Ovary (tissue), 9 donors: ENCODE measurements around the gene LDLRAD4. TPM values are rescaled to one million over a fixed set of nuclear protein-coding genes. Genes with fewer than 3 reads are reported as not detected.

ENCODE experiments used
- DNase-seq, 5 donors: peaks; one replicate each; pipeline ENCODE4 v3.0.0-alpha.2; 2019 to 2020
- H3K27ac ChIP-seq, 2 donors: fragments of 200-600 bp; one replicate each; pipeline versions ENCODE4 v1.5.1 to v1.8.0; 2019 to 2022
- H3K27me3 ChIP-seq: fragments of 200-600 bp; one replicate; pipeline ENCODE4 v1.8.0; 2022
- H3K36me3 ChIP-seq: fragments of 200-600 bp; sonication (generic); one replicate; pipeline ENCODE4 v1.5.1; 2019
- H3K4me1 ChIP-seq: one replicate; pipeline ENCODE4 v1.8.1; 2013; ENCODE audit warnings: mild to moderate bottlenecking, moderate library complexity; ENCODE audit not compliant: insufficient read depth
- H3K4me3 ChIP-seq: fragments of 200-600 bp; sonication (generic); one replicate; pipeline ENCODE4 v1.5.1; 2017
- H3K9me3 ChIP-seq, 2 donors: fragments of 200-600 bp in 1 of 2; sonication (generic) in 1 of 2; one replicate each; pipeline versions ENCODE4 v1.5.1 to v1.8.1; 2013 to 2019; ENCODE audit warnings: mild to moderate bottlenecking in 1 of 2, moderate library complexity in 1 of 2
- CTCF ChIP-seq, 3 donors: fragments of 450-650 bp in 2 of 3; fragments of 200-600 bp in 1 of 3; IDR thresholded peaks; one replicate each; pipeline versions ENCODE4 v1.5.1 to v1.8.0; 2016 to 2022; ENCODE audit warnings: antibody characterized with exemption in 3 of 3, mild to moderate bottlenecking in 1 of 3
- EP300 ChIP-seq: sonication (generic); formaldehyde crosslinking; IDR thresholded peaks from one replicate; pipeline ENCODE4 v1.6.1; 2017; ENCODE audit warnings: antibody characterized with exemption
- POLR2A ChIP-seq: fragments of 450-650 bp; IDR thresholded peaks from one replicate; pipeline ENCODE4 v1.6.1; 2017; ENCODE audit warnings: antibody characterized with exemption, mild to moderate bottlenecking, moderate library complexity
- WGBS, 3 donors: extraction: QIAGEN DNeasy Blood & Tissue Kit in 1 of 3; methylation state at CpG; one replicate each; pipeline versions ENCODE4 v1.1.5 to v1.1.7; 2013 to 2017; 5-methylcytosine and 5-hydroxymethylcytosine counted together
- intact Hi-C, 4 donors: fragments of 100-400 bp; cut with DNase I; formaldehyde crosslinking; loops; one replicate each; pipeline versions ENCODE4 v1.11.0 to v1.15.1; 2022 to 2023
- polyA plus RNA-seq, 2 donors: library from polyadenylated mRNA; stranded (reverse); fragments of 200-250 nt in 1 of 2; fragments of 350-450 nt in 1 of 2; fragmentation: Illumina TruSeq in 1 of 2; extraction: RNeasy Lipid Tissue Mini Kit (QIAGEN cat#74804) in 1 of 2; gene quantifications; one replicate each; pipeline ENCODE4 v1.2.3, GENCODE V29; 2013 to 2014
- total RNA-seq, 7 donors: library from RNA; depleted of rRNA in 2 of 7; stranded (reverse); fragments of >200 nt in 2 of 7; fragmentation: NEBNext Ultra II Directional in 3 of 7; extraction: Animal tissue kit (Norgen Biotek cat#: 25700) in 3 of 7; gene quantifications; one replicate each; pipeline versions ENCODE4 v1.1.0 to v1.2.4, GENCODE V29; 2016 to 2023
- donor health status: DM: no; HTN: no; CAD: no; lungs with moderate emphysema.
- donor health status: DM: no; HTN: no; CAD: no.
- donor health status: Bipolar disorder and iron deficiency.
- donor health status: DM: yes; HTN: yes; CAD: no.
- donor health status: DM: no; HTN: no; CAD: no.
- donor health status: DM: yes; HTN: yes; CAD: no.

LDLRAD4 gene
- total and polyA plus RNA-seq, 9 donors = 2.3 to 31.6 (median 8.3) TPM

- no peak for TF ChIP-seq EP300
- no peak for TF ChIP-seq CTCF (IDR thresholded peaks at IDR 0.05)
- no peak for TF ChIP-seq POLR2A
- intact Hi-C loops = no loop called here
- Histone ChIP-seq H3K9me3 (no peaks in the 10 kb centered on the region), H3K27ac (no peak overlapping the region), H3K4me1 (no peaks in the 10 kb centered on the region), H3K36me3 (no peaks in the 10 kb centered on the region), H3K27me3 (no peaks in the 10 kb centered on the region), H3K4me3 (no peak overlapping the region)
- DNase-seq = no peak
- 43 to 54% (median 48%) methylated on average over 3 of the region's 3 CpGs for WGBS, 3 donors
Observed at GRCh38 chr18:13556502-13556901, 337.9 kb downstream of the LDLRAD4 start.

GRCh38 chr18:13558124-13558523 lies 339.6 kb downstream of the LDLRAD4 start:
- Histone ChIP-seq H3K4me3 (no peak overlapping the region), H3K36me3 (no peaks in the 10 kb centered on the region), H3K4me1 (no peaks in the 10 kb centered on the region), H3K9me3 (no peaks in the 10 kb centered on the region), H3K27ac (no peak overlapping the region), H3K27me3 (no peaks in the 10 kb centered on the region)
- 3 to 16% (median 7%) methylated on average over 5 of the region's 5 CpGs for WGBS, 3 donors
- no peak for DNase-seq
- intact Hi-C loops = no loop called here
- TF ChIP-seq EP300 (no peak), CTCF (IDR thresholded peaks at IDR 0.05) (no peak), POLR2A (no peak)

- no peak overlapping the region for H3K27ac ChIP-seq
- TF ChIP-seq POLR2A = no peak
- no peak for TF ChIP-seq EP300
- TF ChIP-seq CTCF (IDR thresholded peaks at IDR 0.05) = no peak
- no peaks in the 10 kb centered on the region for H3K4me1 ChIP-seq
- no peak overlapping the region for H3K4me3 ChIP-seq
- DNase-seq = no peak
- 72 to 77% (median 73%) methylated on average over 6 of the region's 6 CpGs for WGBS, 3 donors
- H3K9me3 ChIP-seq = no peaks in the 10 kb centered on the region
- no peaks in the 10 kb centered on the region for H3K36me3 ChIP-seq
- intact Hi-C loops = no loop called here
- H3K27me3 ChIP-seq = no peaks in the 10 kb centered on the region
Observed at GRCh38 chr18:13558790-13559189, 340.2 kb downstream of the LDLRAD4 start.

GRCh38 chr18:13559754-13560153 lies 341.2 kb downstream of the LDLRAD4 start:
- TF ChIP-seq CTCF (IDR thresholded peaks at IDR 0.05) (no peak), EP300 (no peak), POLR2A (no peak)
- Histone ChIP-seq H3K36me3 (no peaks in the 10 kb centered on the region), H3K9me3 (no peaks in the 10 kb centered on the region), H3K27me3 (no peaks in the 10 kb centered on the region), H3K27ac (no peak overlapping the region), H3K4me1 (no peaks in the 10 kb centered on the region), H3K4me3 (no peak overlapping the region)
- WGBS, 3 donors = 82 to 88% (median 88%) methylated on average over 4 of the region's 4 CpGs
- intact Hi-C loops = no loop called here
- DNase-seq = no peak

GRCh38 chr18:13560306-13560705 lies 341.7 kb downstream of the LDLRAD4 start:
- no peak for DNase-seq
- intact Hi-C loops = no loop called here
- no peak overlapping the region for H3K27ac ChIP-seq
- no peak overlapping the region for H3K4me3 ChIP-seq
- H3K27me3 ChIP-seq = no peaks in the 10 kb centered on the region
- H3K36me3 ChIP-seq = no peaks in the 10 kb centered on the region
- no peaks in the 10 kb centered on the region for H3K9me3 ChIP-seq
- TF ChIP-seq EP300 = no peak
- no peak for TF ChIP-seq POLR2A
- TF ChIP-seq CTCF (IDR thresholded peaks at IDR 0.05) = no peak
- 87 to 92% (median 90%) methylated on average over 5 of the region's 5 CpGs for WGBS, 3 donors
- no peaks in the 10 kb centered on the region for H3K4me1 ChIP-seq
